Body of pancreas (tissue), 4 donors: Measurements from ENCODE around the gene KBTBD12.

Source experiments
- POLR2A ChIP-seq, 3 donors: fragments of 450-650 bp; IDR thresholded peaks; one replicate each; pipeline ENCODE4 v1.6.1; 2016; ENCODE audit warnings: antibody characterized with exemption in 3 of 3, mild to moderate bottlenecking in 2 of 3
- TF ChIP-seq, protein P1 (sequence below), 7 experiments: fragments of 450-650 bp in 4 of 7; fragments of 200-600 bp in 3 of 7; sonication (generic) in 3 of 7; IDR thresholded peaks; one replicate each; pipeline ENCODE4 v1.5.1; 2016 to 2019; ENCODE audit warnings: antibody characterized with exemption in 7 of 7

DNA sequence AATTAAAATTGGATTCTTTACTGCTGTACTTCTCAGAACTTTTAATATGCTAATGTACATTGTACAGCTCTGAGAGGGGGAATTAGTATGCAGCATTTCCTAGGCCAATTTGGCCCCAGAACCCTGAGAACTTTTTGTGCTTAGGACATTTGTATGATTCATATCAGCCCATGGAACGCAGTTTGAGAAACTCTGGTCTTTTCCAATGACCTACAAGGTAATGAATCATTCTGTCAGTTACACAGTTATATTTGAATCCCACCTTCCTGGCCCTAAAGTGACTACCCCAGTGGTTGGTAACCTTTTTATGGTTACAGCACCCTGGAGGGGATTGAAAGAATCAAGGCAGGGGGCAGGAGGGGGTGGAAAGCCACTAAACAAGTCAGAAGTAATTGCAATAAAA, 25.6 kb upstream of the KBTBD12 start:
- TF ChIP-seq, protein P1, sequence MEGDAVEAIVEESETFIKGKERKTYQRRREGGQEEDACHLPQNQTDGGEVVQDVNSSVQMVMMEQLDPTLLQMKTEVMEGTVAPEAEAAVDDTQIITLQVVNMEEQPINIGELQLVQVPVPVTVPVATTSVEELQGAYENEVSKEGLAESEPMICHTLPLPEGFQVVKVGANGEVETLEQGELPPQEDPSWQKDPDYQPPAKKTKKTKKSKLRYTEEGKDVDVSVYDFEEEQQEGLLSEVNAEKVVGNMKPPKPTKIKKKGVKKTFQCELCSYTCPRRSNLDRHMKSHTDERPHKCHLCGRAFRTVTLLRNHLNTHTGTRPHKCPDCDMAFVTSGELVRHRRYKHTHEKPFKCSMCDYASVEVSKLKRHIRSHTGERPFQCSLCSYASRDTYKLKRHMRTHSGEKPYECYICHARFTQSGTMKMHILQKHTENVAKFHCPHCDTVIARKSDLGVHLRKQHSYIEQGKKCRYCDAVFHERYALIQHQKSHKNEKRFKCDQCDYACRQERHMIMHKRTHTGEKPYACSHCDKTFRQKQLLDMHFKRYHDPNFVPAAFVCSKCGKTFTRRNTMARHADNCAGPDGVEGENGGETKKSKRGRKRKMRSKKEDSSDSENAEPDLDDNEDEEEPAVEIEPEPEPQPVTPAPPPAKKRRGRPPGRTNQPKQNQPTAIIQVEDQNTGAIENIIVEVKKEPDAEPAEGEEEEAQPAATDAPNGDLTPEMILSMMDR (IDR thresholded peaks at IDR 0.05): no peak
- no peak for TF ChIP-seq POLR2A (IDR thresholded peaks at IDR 0.05)
